GM12865 (cell line): Measurements from ENCODE around the gene NF2.

Experiments used
- DNase-seq: peaks from one replicate; pipeline ENCODE4 v3.0.0; 2010; ENCODE audit warnings: low read depth
- H3K4me3 ChIP-seq: 2 replicates; pipeline ENCODE4 v1.5.1; 2011; ENCODE audit warnings: mild to moderate bottlenecking, low read depth, low read length, control low read depth
- CTCF ChIP-seq: IDR thresholded peaks from 2 replicates; pipeline ENCODE4 v1.5.1; 2011; ENCODE audit warnings: low read length, control low read depth, low read depth, inconsistent platforms; ENCODE audit not compliant: insufficient read depth; ENCODE audit errors: missing control alignments

The NF2 gene

DNA sequence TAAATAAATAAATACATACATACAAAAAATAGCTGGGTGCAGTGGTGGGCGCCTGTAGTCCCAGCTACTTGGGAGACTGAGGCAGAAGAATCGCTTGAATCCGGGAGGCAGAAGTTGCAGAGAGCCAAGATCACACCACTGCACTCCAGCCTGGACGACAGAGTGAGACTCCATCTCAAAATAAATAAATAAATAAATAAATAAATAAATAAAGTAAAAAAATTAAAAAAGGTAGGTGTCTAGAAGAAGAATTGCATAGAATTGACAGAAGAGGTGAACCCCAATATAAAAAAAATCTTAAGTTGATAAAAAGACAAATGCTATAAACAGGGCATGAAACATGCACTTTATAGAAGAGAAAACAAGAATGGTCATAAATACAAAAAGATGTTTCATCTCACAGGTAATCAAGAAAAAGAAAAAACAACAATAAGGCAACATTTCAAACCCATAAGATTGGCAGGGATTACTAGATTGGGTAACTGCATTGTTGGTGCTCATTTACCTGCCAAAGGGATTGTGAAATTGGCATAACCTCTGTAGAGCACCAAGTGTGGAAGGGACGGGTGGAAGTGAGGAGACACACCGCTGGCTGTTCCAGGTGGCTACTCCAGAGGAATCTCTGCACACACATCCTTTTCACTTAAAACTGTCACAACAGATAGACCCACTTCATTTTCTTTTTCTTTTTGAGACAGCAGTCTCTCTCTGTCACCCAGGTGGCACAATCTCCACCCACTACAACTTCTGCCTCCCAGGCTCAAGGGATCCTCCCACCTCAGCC, 44.7 kb downstream of the NF2 start:
- no peak for TF ChIP-seq CTCF
- H3K4me3 ChIP-seq, result no peak overlapping the region
- no peak for DNase-seq

DNA sequence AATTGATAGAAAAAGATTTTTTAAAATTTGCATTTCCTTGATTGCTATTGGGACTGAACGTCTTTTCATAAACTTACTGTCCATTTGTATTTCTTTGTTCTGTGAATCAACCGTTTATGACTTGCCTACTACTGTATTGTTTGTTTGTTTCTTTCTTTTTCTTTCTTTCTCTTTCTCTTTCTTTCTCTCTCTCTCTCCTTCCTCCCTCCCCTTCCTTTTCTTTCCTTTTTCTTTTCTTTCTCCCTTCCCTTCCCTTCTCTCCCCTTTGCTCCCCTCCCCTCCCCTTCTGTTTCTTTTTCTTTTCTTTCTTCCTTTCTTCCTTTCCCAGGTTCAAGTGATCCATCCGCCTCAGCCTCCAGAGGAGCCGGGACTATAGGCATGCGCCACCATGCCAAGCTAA, 46.9 kb downstream of the NF2 start:
- TF ChIP-seq CTCF, result no peak
- no peak overlapping the region for H3K4me3 ChIP-seq
- no peak for DNase-seq

DNA sequence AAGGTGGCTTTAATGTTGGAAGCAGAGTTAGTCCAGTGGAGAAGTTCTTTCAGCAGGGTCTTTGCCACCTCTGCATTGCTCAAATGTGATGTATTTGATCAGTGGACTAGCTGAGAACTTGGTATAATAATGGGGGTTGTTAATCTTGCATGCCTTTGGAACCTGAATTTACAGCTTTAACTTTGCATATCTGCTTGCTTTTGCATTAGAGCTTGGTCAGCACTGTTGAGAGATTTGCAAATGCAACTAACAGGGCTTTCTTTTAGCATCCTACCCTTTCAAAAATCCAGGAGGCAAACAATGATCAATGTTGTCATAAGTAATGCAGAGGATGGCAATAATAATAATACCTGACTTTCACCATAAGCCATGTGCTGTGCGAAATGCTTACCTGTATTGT, 48.2 kb downstream of the NF2 start:
- DNase-seq, result no peak
- no peak overlapping the region for H3K4me3 ChIP-seq
- TF ChIP-seq CTCF, result no peak

DNA sequence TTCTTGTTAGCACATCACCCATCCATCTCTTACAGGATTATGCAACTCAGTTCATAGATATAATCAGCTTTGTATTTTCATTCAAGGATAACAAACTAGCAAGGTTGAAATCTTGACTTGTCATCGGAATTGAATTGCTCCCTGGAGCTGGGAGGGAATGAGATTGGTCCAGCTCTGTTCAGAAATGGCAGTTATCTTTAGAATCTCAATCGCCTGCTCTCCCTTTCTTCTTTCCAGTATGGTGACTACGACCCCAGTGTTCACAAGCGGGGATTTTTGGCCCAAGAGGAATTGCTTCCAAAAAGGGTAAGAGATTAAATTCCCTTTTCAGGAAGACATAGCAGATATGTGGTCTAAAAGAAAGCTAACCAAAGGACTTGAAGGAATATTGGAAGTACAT, 51.0 kb downstream of the NF2 start:
- TF ChIP-seq CTCF, result no peak
- no peak for DNase-seq
- H3K4me3 ChIP-seq, result no peak overlapping the region

DNA sequence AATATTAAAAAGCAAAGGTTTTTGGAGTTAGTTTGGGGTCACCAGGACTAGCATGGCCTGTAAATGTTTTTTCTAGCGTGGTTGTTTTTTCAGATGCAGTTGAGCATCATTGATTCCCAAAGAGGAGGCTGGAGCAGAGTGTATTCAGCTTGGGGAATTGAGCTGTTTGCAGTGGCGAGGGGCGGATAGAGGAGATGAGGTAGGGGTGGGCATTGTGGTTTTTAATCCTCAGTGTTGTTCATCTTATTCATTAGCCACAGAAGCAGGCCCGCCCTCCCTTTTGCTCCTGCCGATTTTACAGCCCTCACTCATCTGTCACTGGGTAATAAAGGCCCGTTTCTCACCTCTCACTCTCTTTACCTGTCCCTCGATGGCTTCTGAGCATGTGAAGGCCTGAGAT, 51.4 kb downstream of the NF2 start:
- no peak overlapping the region for H3K4me3 ChIP-seq
- TF ChIP-seq CTCF, result no peak
- no peak for DNase-seq

- DNase-seq, result no peak
- H3K4me3 ChIP-seq, result no peak overlapping the region
- TF ChIP-seq CTCF, result no peak
Observed at GRCh38 chr22:29658176-29658575, 54.7 kb downstream of the NF2 start.

DNA sequence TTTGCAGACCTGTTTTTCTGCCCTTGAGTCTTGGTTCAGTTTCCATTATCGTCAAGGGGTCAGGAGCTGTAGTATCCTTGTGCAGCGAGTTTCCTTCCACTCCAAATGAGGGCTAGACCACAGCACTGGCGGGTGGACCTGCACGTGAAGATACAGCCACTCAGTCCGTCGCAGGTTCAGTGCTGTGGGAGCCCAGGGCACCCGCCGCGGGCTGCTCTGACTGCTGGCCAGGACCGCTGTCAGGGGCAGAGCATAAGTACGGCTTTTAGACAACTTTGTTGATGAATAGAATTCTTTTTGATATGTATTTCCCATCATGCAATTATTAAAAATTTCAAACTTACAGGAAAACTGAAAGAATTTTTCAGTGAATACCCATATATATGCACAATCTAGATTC, 56.6 kb downstream of the NF2 start:
- no peak for DNase-seq
- no peak for TF ChIP-seq CTCF
- no peak overlapping the region for H3K4me3 ChIP-seq
